HG03460 (cell line): ENCODE results near the gene QKI.

Experiments
- ATAC-seq: cut with Tn5 transposase; IDR thresholded peaks from one replicate; pipeline ENCODE4 v1.9.1; 2021; ENCODE audit not compliant: unreplicated experiment

The QKI gene

DNA sequence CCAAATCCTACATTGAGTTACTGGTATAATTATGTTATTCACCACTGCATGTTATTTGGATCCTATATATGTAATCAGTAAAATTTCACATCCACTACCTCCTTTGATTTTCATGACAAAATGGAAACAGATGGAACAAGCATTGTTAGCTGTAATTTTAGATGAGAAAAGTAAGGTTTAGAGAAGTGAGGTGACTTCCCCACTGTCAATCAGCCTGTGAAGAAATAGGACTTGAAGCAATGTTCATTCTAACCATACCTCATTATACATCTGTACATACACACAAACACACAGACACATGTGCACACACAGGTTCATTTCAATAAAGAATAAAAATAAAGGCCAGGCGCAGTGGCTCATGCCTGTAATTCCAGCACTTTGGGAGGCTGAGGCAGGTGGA lies 23.7 kb upstream of the QKI start:
- ATAC-seq: no peak

DNA sequence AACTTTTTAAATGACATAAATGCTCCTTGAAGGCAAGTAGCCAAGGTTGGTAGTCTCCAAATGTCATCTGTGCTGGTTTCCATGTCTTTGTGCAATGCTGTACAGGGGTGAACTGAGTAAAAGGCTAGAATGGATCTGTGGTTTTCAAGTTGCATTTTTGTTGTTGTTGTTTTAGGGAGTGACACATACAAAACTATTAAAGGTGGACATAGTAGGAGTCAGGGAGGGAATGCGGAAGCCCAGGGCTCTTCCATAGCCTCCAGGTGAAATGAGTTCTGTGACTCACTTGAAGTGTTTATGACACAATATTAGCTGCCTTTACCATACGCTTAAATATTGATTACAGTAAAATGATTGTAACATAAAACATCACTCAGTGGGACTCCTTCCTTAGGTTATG lies 22.5 kb upstream of the QKI start:
- ATAC-seq: no peak

DNA sequence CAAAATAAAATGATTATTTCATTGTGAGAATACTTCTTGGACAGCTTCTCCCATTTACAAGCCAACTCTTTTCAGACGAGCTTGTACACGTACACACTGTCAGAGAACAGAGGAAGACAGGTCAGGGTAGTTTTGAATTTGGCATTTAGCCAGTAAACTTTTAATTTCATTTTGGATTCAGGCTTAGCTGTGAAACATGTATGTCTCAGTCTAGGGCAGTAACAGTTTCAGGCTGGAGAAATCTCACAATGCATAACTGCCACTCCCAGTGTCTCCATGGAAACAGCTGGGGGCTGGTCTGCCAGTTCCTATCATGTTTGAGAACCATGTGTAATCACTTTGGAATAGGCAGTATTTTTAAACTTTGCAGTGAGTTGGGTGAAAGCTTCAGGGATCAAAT lies 22.0 kb upstream of the QKI start:
- ATAC-seq: no peak

DNA sequence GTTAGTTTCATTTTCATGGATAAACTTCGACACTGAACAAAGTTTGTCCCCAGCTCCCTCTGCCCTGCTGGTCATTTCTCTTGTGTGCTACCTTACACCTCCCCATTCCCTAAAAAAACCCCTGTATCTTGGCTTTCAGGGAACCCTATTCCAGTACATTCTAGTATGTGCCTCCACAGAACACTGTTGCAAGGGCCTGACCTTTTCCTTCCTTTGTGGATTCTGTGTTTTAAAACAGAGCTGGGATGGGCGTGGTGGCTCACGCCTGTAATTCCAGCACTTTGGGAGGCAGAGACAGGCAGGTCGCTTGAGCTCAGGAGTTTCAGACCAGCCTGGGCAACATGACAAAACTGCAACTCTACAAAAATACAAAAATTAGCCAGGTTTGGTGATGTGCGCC lies 20.6 kb upstream of the QKI start:
- ATAC-seq: no peak

DNA sequence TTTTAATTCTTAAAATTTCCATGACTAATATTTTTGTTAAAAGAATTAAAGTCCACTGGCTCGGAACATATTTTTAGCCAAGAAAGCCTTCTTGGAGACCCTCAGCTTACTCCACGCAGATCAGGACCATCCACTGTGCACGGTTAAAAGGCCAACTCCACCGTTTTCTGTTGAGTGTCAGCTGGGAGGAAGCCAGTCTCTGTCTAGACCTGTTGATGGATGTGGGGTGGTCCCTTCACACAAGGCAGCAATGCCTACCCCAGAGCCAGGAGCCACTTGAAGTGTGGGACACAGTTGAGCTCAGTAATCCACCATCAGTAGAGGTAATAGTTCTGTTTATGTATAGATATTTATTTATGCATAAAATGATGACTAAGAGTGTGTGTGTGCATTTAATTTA lies 19.9 kb upstream of the QKI start:
- ATAC-seq: no peak

DNA sequence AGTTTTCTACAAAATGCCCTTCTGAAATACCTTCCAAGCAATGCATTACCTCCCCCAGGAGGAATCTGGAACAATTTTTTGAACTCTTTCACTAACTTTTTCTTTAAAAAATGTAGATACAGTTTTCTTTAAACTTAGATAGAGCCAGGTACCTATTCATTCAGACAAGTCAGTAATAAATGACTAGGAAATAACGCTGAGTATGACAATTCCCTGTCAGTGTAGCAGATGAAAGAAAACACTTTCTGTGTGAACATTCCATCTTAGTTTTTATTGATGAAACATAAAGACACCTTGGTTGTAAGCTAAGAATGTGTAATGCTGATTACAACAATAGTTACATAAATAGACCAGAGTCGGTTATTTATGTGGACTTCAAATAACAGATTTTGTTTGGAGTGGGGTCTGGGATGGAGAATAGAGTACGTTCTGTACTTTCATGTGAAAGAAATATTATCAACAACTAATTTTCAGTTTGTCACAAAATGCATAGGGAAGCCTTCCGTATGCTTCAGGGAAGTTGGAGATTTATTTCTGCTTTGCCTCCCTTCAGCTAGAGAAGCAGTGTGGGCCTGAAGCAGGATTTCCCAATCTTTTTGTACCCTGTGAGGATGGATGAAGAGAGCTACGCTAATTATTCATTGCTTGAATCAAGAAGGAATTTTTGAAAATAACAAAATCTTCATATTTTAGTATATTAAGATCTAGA lies 19.2 kb upstream of the QKI start:
- no peak for ATAC-seq

DNA sequence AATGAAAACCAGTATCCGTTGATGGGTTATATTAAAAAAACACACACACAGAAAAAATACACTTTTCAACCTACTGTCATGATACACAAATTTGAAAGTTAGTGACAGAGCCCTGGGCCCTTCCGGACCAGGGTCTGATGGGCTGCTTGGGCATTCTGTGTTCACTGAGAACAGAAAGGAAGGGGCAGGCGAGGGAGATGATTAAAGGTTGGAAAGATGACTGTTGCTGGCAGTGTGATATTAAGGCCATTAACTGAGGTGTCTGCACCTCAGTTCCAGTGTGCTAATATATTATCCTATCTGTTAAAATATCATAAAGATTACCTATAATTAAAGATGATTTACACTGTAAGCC lies 18.7 kb upstream of the QKI start:
- ATAC-seq: no peak

DNA sequence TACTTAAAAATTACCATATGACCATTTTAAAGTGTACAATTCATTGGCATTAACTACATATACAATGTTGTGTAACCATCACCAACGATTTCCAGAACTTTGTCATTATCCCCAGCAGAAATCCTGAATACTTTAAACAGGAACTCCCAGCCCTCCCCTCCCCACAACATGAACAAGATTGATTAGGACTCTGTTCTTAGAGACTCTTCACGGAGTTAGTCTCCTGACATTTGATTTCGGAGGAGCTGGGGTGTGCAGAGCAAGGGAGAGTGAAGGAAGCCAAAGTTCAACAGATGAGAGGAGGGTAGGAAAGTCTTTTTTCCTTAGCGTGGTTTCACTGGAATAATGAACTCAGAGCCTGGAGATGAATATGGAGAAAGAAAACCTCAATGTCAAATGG lies 17.2 kb upstream of the QKI start:
- no peak for ATAC-seq

DNA sequence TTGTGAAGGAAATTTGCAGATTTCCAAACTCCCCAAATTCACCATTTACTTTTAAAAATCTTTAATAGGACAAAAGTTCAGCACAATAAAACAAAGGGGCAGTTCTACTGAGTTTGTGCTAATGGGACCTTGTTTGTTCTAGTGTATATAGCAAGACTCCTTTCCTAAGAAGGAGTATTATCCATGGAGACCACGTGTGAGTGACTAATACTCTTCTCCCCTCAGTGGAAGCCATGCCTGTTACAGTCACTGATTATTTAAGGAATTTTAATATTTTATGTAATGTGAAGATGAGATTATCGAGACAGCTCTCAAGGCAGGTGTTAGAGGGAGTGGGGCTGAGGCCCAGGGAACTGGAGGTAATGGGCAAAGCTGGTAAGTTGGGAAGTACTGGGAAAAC lies 16.4 kb upstream of the QKI start:
- no peak for ATAC-seq

DNA sequence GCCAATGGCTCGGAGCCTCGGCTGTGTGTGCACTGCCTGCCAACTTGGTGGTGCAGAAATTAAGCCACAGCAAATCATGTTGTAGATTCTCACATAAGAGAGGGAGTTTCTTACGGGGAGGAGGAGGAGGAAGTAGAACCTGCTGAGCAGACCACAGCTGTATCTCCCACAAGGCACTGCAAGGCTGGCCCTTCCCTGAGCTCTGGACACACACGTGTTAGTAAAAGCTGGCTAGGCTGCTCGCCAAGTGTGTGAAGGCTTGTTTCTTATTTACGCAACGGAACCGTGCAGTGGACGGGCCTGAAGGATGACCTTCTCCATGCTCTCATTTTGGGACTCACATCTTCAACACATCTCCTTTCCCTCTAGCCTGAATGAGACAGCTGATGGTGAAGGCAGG lies 15.7 kb upstream of the QKI start:
- no peak for ATAC-seq

DNA sequence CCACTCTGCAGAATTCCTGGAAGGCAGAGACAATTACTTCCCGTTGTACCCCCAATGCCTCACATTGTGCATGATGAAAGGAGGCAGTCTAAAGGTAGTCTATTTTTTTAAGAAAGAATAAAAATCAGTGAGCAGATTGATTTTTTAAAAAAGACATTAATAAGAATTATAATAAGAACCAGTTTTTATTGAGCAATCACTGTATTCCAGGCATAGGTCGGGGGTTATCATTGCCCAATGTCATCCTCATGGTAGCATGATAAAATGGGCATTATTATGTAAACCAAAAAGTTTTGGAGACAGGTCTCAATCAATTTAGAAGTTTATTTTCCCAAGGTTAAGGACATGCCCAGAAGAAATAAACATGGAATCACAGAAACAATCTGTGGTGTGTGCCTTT lies 14.0 kb upstream of the QKI start:
- no peak for ATAC-seq

DNA sequence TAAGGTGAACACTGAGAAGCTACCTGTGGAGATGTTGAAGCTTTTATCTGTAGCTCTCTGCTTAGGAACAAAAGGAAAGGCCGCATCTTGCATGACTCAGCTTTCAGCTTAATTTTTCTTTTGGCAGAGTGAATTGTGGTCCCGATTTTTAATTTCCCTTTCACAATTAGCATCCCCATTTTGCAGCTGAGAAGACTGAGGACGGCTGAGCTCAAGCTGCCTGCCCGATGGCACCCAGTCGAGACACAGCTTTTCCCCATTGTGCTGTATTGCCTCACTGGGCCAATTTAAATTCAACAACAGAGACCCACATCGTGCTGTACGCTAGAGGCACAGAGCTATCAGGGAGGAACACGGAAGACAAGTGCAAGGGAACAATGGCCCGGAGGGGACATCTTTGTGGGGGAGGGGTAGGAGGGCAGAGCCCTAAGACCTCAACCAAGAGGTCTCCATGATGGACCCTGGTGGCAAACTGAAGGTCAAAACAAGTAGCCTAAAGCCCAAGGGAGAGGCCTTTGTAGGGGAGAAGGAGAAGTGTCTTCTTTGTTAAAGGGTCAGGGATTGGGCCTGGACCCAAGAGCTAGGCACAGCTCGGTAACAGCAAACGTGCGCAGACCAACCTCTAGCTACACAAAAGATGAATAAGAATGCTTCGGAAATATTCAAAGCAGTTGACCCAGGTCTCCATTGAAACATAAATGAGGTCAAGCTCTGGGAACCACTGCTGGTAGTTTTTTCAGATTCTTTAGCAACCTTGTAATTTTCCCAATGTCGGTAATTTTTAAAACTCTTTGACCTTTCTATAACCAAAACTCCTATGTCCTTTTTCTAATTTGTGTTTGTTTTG lies 13.3 kb upstream of the QKI start:
- no peak for ATAC-seq

DNA sequence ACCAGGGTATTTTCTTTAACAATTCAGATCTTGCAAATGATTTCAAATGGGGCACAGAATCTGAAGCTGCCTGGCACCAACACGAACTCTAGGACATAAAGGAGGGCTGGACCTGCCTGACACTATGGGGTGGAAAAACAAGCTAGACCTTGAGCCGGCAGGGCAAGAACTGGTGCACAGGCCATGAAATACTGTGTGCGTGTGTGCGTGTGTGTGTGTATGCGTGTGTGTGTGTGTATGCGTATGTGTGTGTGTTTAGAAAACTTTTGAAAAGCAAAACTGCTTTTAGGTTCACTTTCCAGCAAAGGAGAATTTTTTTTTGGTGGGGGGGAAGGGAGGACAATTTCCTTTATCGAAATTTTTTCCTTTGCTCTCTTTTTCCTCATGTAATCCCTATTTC lies 11.9 kb upstream of the QKI start:
- no peak for ATAC-seq

DNA sequence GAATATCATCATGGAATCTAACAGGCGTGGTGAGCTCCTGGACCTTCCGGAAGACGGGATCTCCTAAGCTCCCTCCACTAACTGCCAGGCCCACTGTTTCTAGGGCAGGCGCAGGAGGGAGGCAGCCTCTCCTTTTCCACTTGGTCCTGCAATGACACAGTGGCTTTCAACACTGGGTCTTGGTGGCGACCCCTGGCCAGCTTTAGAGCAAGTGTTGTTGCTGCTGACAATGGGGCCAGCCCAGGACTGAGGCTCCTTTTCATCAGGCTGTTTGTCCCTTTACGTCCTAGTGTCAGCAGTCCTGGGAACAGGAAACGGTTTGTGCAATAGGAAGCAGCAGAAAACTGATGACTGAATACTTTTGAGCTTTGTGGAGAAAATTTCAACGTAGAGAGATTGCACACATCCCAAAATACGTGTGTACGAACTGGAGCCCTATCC lies 9.7 kb upstream of the QKI start:
- ATAC-seq: no peak

DNA sequence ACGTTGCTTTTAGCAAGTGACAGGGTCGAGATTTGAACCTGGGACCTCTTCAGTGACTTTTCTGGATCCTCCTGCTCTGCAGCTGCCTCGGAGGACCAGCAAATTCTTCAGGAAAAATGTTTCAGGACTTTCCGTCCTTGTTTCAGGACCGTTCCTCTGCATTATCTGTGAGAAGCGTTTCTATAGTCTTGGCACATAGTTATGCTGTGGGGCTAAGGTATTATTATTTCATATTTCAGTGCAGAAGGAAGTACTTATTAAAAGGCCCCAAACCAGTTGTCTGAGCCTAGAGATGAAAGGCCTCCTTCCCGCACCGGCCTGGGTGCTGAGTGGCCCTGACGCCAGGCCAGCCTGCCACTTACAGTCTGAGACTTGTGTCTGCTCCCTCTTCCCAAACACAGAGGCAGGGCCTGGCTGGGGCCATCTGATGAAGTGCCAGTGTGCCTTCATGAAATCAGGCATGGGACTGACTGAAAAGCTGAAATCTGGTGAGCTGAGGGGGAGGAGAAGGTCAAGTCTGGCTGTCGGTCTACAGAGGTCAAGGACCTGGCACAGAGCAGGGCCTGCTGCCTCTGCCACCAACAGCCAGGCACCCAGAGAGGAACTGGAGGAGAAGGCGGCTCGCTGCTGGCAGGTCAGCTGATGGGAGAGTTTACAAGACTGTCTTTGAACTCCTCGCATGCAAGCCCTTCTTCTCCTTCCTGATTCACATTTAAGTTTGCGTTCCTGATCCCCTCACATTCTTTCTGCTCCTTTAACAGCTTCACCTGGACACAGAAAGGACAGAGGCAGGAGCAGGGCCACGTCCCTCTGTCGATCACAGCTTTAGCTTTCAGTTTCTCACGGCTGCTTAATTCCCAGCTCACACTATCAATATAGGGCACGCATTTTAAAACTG lies 8.9 kb upstream of the QKI start:
- ATAC-seq: peak; percentile 75

DNA sequence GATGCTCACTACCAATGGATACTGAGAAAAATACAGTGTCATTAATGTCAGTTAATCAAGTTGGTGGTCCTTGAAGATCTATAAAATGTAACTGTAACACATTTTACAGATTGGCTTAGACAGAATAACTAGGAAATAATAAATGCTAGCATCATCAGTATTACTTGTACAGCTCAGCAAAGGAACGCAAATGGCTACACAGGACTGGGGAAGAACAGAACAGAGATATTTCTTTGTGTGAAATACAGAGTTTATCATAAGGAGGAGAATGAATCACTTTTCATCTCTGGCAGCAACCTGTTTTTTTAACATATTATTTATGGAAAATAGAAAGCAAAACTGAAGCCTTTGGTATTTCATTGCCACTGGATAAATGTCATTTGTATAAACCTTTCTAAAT lies 8.2 kb upstream of the QKI start:
- ATAC-seq: peak; percentile 4

DNA sequence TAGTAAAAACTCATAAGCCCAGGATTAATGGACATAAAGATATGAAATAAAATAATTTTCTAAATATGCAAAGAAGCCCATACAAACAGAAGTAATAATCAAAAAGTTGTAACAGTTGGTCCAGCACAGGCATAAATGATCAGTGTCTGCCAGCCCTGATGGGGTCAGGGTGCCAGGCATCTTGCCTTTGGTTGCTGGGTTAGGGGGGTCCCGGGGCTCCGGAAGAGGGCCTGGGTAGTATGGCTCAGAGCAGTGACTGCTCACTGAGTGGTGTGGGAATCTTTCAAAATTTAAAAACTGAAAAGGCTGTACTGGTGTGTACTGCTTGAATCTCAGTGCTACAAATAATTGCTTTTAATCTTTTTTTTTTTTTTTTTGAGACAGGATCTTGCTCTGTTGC lies 7.7 kb upstream of the QKI start:
- no peak for ATAC-seq

DNA sequence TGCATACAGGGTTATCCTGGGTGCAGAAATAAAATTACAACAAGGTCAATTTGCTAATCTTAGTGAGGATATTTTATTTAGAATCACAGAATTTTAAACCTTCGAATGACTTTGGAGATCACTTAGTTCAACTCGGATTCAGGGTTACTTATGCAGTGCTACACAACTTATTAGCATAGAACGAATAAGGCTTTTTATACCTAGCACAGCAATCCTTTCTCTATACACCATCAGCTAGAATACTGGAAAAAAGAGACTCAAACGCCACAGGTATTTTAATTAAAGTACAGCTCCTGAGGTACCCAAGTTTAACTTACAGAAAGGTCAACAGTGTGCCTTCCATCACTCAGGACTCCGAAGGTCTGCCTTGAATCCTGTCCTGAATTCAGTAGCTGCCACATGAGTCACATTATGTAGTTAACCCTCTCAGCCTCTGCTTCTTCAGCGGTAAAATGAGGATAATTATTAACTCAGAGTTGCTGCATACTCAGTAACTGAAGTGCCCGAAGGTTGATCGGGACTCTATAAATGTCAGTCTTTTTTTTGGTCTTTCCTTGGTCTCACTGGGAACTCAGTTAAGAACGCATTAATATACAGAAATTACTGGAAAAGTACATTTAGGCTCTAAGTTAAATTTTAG lies 6.0 kb upstream of the QKI start:
- no peak for ATAC-seq

DNA sequence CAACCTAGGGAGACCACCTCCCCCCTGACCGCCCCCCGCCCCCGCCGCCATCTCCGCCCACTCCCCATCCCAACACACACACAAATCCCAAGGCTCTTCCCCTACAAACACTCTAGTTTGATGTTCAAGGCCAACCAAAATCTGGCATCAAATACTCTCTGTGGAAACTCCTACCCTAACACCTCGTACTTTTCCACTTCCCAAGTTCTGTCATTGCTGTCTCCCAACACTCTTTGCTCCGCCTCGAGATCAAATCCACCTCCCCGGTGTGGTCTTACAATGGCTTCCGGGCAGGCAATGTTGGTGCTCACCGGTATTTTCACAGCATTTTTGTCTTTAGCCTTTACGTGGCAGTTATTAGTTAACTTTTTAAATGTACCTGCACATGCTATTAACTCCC lies 4.8 kb upstream of the QKI start:
- no peak for ATAC-seq

DNA sequence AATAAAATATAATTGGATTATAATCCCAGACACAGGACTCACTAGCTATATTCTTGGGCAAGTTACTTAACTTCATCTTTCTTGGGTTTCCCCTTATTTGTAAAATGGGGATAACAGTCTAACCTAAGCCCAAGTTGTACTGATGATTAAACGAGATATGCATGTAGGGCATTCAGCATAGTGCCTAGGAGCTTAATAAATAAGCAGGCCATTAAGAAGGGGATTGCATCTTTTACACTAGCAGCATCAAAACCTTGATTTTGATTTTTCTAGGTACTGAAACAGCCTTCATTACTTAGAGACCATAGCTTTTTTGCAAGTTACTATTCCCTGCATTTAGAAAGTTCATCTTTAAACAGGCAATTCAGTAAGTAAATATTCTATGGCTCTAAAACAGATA lies 2.2 kb upstream of the QKI start:
- ATAC-seq: no peak

DNA sequence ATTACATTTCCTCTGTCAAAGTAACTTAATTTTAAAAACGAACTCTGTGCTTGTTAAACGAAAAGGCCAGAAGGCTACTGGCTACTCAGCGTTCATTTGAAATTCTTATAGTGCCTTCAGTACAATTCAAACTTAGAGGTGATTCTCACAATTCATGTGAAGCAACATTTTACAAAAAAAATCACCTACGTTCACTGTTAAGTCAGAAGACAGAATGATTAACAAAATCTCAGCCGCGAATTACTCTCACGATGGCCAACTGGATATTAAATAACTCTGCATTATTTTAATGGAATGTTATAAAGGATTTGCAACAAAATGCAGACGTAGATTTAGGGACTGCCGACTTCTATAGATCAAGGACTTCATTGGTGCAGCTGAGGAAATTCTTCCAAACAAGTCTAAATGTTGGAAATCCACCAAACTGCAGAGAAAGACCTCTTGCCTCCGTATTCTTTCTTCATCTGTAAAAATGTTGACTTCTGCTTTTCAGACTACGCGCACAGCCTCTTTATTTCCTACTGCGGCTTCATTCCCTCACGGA lies 1.6 kb upstream of the QKI start:
- no peak for ATAC-seq
